ENCODE data around the gene RP9.

The RP9 gene

GRCh38 chr7:33066771-33067170 is 42.4 kb downstream of the RP9 start:
- H3K9ac ChIP-seq (ENCODE audit: low read depth, low read length, poor library complexity), result no peak overlapping the region
- H3K14ac ChIP-seq (ENCODE audit: low read length), result no peak overlapping the region
- H3K79me1 ChIP-seq (ENCODE audit: low read depth, low read length), result no peaks in the 10 kb centered on the region
- H3K36me3 ChIP-seq (replicated peaks in 1 of 2; ENCODE audit: control insufficient read depth in 2 of 2, insufficient read depth in 2 of 2, low read length in 2 of 2), result no peaks in the 10 kb centered on the region
- H2BK12ac ChIP-seq (ENCODE audit: low read length), result no peak overlapping the region
- H3K4me1 ChIP-seq (ENCODE audit: control insufficient read depth in 2 of 2, insufficient read depth in 1 of 2, low read depth in 1 of 2, low read length in 2 of 2), result no peaks in the 10 kb centered on the region
- DNase-seq (ENCODE audit: low spot score), result no peak
- no peak overlapping the region for H3K23ac ChIP-seq (ENCODE audit: low read depth, low read length, poor library complexity)
- H3K27me3 ChIP-seq (ENCODE audit: control insufficient read depth in 3 of 3, insufficient read depth in 3 of 3, low read depth in 1 of 3, low read length in 3 of 3), result no peaks in the 10 kb centered on the region
- no peak overlapping the region for H2AK5ac ChIP-seq (ENCODE audit: low read depth, low read length)
- H2BK120ac ChIP-seq (ENCODE audit: low read depth, low read length), result no peak overlapping the region
- H3K9me3 ChIP-seq (replicated peaks in 1 of 2; ENCODE audit: control insufficient read depth in 2 of 2, insufficient read depth in 1 of 2, low read depth in 1 of 2, low read length in 2 of 2), result peaks cover 7 to 18% of the 10 kb centered on the region in 2 donors
- no peak overlapping the region for H4K8ac ChIP-seq (ENCODE audit: low read depth, low read length)
- no peak overlapping the region for H2BK15ac ChIP-seq (ENCODE audit: low read length)
- no peak overlapping the region for H3K27ac ChIP-seq (replicated peaks; ENCODE audit: low read length)
- no peak overlapping the region for H3K4me3 ChIP-seq (ENCODE audit: low read length in 2 of 2)
- no peak overlapping the region for H3K4ac ChIP-seq (ENCODE audit: low read length)
- H2AFZ ChIP-seq (ENCODE audit: low read length), result no peak overlapping the region
- H3K4me2 ChIP-seq (ENCODE audit: insufficient read depth, low read length, poor library complexity, severe bottlenecking), result no peak overlapping the region
- no peak overlapping the region for H2BK5ac ChIP-seq (ENCODE audit: low read length)
- no CpG with 5 or more reads among the region's 1 CpG for WGBS, 2 donors (ENCODE audit: extremely low coverage in 2 of 2, insufficient read length in 2 of 2, insufficient replicate concordance in 1 of 2)
- no peak overlapping the region for H4K91ac ChIP-seq (ENCODE audit: low read depth, low read length, poor library complexity)
- H3K18ac ChIP-seq (ENCODE audit: low read length), result no peak overlapping the region

GRCh38 chr7:33065981-33066380 is 43.2 kb downstream of the RP9 start:
- Histone ChIP-seq H2BK120ac (ENCODE audit: low read depth, low read length) (no peak overlapping the region), H2AK5ac (ENCODE audit: low read depth, low read length) (no peak overlapping the region), H3K9ac (ENCODE audit: low read depth, low read length, poor library complexity) (no peak overlapping the region), H3K79me1 (ENCODE audit: low read depth, low read length) (peaks cover under 1% of the 10 kb centered on the region), H3K23ac (ENCODE audit: low read depth, low read length, poor library complexity) (no peak overlapping the region), H3K36me3 (replicated peaks in 1 of 2; ENCODE audit: control insufficient read depth in 2 of 2, insufficient read depth in 2 of 2, low read length in 2 of 2) (no peaks in the 10 kb centered on the region), H3K9me3 (replicated peaks in 1 of 2; ENCODE audit: control insufficient read depth in 2 of 2, insufficient read depth in 1 of 2, low read depth in 1 of 2, low read length in 2 of 2) (peaks cover 7 to 18% of the 10 kb centered on the region in 2 donors), H3K18ac (ENCODE audit: low read length) (no peak overlapping the region), H3K4me3 (ENCODE audit: low read length in 2 of 2) (no peak overlapping the region), H3K14ac (ENCODE audit: low read length) (no peak overlapping the region), H3K27ac (replicated peaks; ENCODE audit: low read length) (no peak overlapping the region), H4K91ac (ENCODE audit: low read depth, low read length, poor library complexity) (no peak overlapping the region), H2BK5ac (ENCODE audit: low read length) (no peak overlapping the region), H3K4me1 (ENCODE audit: control insufficient read depth in 2 of 2, insufficient read depth in 1 of 2, low read depth in 1 of 2, low read length in 2 of 2) (peaks cover 2 to 4% of the 10 kb centered on the region in 2 donors), H3K27me3 (ENCODE audit: control insufficient read depth in 3 of 3, insufficient read depth in 3 of 3, low read depth in 1 of 3, low read length in 3 of 3) (no peaks in the 10 kb centered on the region), H2AFZ (ENCODE audit: low read length) (no peak overlapping the region), H4K8ac (ENCODE audit: low read depth, low read length) (no peak overlapping the region), H2BK12ac (ENCODE audit: low read length) (no peak overlapping the region), H2BK15ac (ENCODE audit: low read length) (no peak overlapping the region), H3K4ac (ENCODE audit: low read length) (no peak overlapping the region), H3K4me2 (ENCODE audit: insufficient read depth, low read length, poor library complexity, severe bottlenecking) (no peak overlapping the region)
- no CpG with 5 or more reads among the region's 1 CpG for WGBS, 2 donors (ENCODE audit: extremely low coverage in 2 of 2, insufficient read length in 2 of 2, insufficient replicate concordance in 1 of 2)
- no peak for DNase-seq (ENCODE audit: low spot score)

- Histone ChIP-seq H3K9ac (ENCODE audit: low read depth, low read length, poor library complexity) (peak overlapping the region; percentile 91), H2BK5ac (ENCODE audit: low read length) (peak overlapping the region; percentile 62), H2AK5ac (ENCODE audit: low read depth, low read length) (no peak overlapping the region), H3K27me3 (ENCODE audit: control insufficient read depth in 3 of 3, insufficient read depth in 3 of 3, low read depth in 1 of 3, low read length in 3 of 3) (no peaks in the 10 kb centered on the region), H4K8ac (ENCODE audit: low read depth, low read length) (no peak overlapping the region), H2BK120ac (ENCODE audit: low read depth, low read length) (no peak overlapping the region), H2AFZ (ENCODE audit: low read length) (peak overlapping the region; percentile 99), H3K9me3 (replicated peaks in 1 of 2; ENCODE audit: control insufficient read depth in 2 of 2, insufficient read depth in 1 of 2, low read depth in 1 of 2, low read length in 2 of 2) (peaks cover 2 to 20% of the 10 kb centered on the region in 2 donors), H3K4ac (ENCODE audit: low read length) (no peak overlapping the region), H3K79me1 (ENCODE audit: low read depth, low read length) (peaks cover 4% of the 10 kb centered on the region), H2BK12ac (ENCODE audit: low read length) (no peak overlapping the region), H3K18ac (ENCODE audit: low read length) (peak overlapping the region; percentile 82), H3K4me1 (ENCODE audit: control insufficient read depth in 2 of 2, insufficient read depth in 1 of 2, low read depth in 1 of 2, low read length in 2 of 2) (peaks cover 4 to 6% of the 10 kb centered on the region in 2 donors), H4K91ac (ENCODE audit: low read depth, low read length, poor library complexity) (no peak overlapping the region), H3K4me3 (ENCODE audit: low read length in 2 of 2) (peak overlapping the region; percentile 77 to 99), H3K27ac (replicated peaks; ENCODE audit: low read length) (peak overlapping the region; percentile 98), H3K14ac (ENCODE audit: low read length) (peak overlapping the region; percentile 17), H2BK15ac (ENCODE audit: low read length) (no peak overlapping the region), H3K36me3 (replicated peaks in 1 of 2; ENCODE audit: control insufficient read depth in 2 of 2, insufficient read depth in 2 of 2, low read length in 2 of 2) (peaks cover 0 to 14% of the 10 kb centered on the region in 2 donors), H3K4me2 (ENCODE audit: insufficient read depth, low read length, poor library complexity, severe bottlenecking) (peak overlapping the region; percentile 60), H3K23ac (ENCODE audit: low read depth, low read length, poor library complexity) (peak overlapping the region; percentile 93)
- DNase-seq (ENCODE audit: low spot score), result peak; percentile 93
- no CpG with 5 or more reads among the region's 50 CpGs for WGBS, 2 donors (ENCODE audit: extremely low coverage in 2 of 2, insufficient read length in 2 of 2, insufficient replicate concordance in 1 of 2)
Observed at GRCh38 chr7:33062782-33063443, 46.3 kb downstream of the RP9 start.

- peaks cover 0 to 16% of the 10 kb centered on the region in 2 donors for H3K36me3 ChIP-seq (replicated peaks in 1 of 2; ENCODE audit: control insufficient read depth in 2 of 2, insufficient read depth in 2 of 2, low read length in 2 of 2)
- H2AFZ ChIP-seq (ENCODE audit: low read length), result peak within 1 kb of the TSS; percentile 99
- H4K8ac ChIP-seq (ENCODE audit: low read depth, low read length), result peak within 1 kb of the TSS; percentile 32
- H3K4me1 ChIP-seq (ENCODE audit: control insufficient read depth in 2 of 2, insufficient read depth in 1 of 2, low read depth in 1 of 2, low read length in 2 of 2), result peaks cover 4 to 6% of the 10 kb centered on the region in 2 donors
- H3K23ac ChIP-seq (ENCODE audit: low read depth, low read length, poor library complexity), result peak within 1 kb of the TSS; percentile 93
- peak within 1 kb of the TSS; percentile 71 for H3K4me2 ChIP-seq (ENCODE audit: insufficient read depth, low read length, poor library complexity, severe bottlenecking)
- H3K4me3 ChIP-seq (ENCODE audit: low read length in 2 of 2), result peak within 1 kb of the TSS; percentile 77 to 99
- H3K27me3 ChIP-seq (ENCODE audit: control insufficient read depth in 3 of 3, insufficient read depth in 3 of 3, low read depth in 1 of 3, low read length in 3 of 3), result no peaks in the 10 kb centered on the region
- H2BK120ac ChIP-seq (ENCODE audit: low read depth, low read length), result no peak within 1 kb of the TSS
- peak within 1 kb of the TSS; percentile 18 for H2BK12ac ChIP-seq (ENCODE audit: low read length)
- H3K18ac ChIP-seq (ENCODE audit: low read length), result peak within 1 kb of the TSS; percentile 94
- H3K9me3 ChIP-seq (replicated peaks in 1 of 2; ENCODE audit: control insufficient read depth in 2 of 2, insufficient read depth in 1 of 2, low read depth in 1 of 2, low read length in 2 of 2), result peaks cover 2 to 25% of the 10 kb centered on the region in 2 donors
- peak within 1 kb of the TSS; percentile 67 for H2AK5ac ChIP-seq (ENCODE audit: low read depth, low read length)
- H3K9ac ChIP-seq (ENCODE audit: low read depth, low read length, poor library complexity), result peak within 1 kb of the TSS; percentile 98
- peak; percentile 50 for DNase-seq (ENCODE audit: low spot score)
- peak within 1 kb of the TSS; percentile 47 for H3K14ac ChIP-seq (ENCODE audit: low read length)
- peak within 1 kb of the TSS; percentile 98 for H3K27ac ChIP-seq (replicated peaks; ENCODE audit: low read length)
- H2BK15ac ChIP-seq (ENCODE audit: low read length), result no peak within 1 kb of the TSS
- H4K91ac ChIP-seq (ENCODE audit: low read depth, low read length, poor library complexity), result no peak within 1 kb of the TSS
- peaks cover 4% of the 10 kb centered on the region for H3K79me1 ChIP-seq (ENCODE audit: low read depth, low read length)
- WGBS, 2 donors (ENCODE audit: extremely low coverage in 2 of 2, insufficient read length in 2 of 2, insufficient replicate concordance in 1 of 2), result no CpG with 5 or more reads among the region's 66 CpGs
- peak within 1 kb of the TSS; percentile 62 for H2BK5ac ChIP-seq (ENCODE audit: low read length)
- no peak within 1 kb of the TSS for H3K4ac ChIP-seq (ENCODE audit: low read length)
Observed at GRCh38 chr7:33062023-33062781, 47.0 kb downstream of the RP9 start, which contains the start of gene NT5C3A. Gene NT5C3A, minus strand, starts transcription at chr7:33062776. Its CDS starts 71 bp downstream, at chr7:33062705.
